Astrocyte (in vitro differentiated cells and primary cell): ENCODE measurements around the gene PPP1CB. TPM values are rescaled to one million over a fixed set of nuclear protein-coding genes. Genes with fewer than 3 reads are reported as not detected.

Source experiments
- DNase-seq: peaks from one replicate; pipeline ENCODE4 v3.0.0-alpha.2; 2010; ENCODE audit warnings: low read depth
- FAIRE-seq: peaks from 2 replicates; lab custom pipeline; 2011; peaks lifted over from hg19 to GRCh38; lab: Jason Lieb, UNC
- H2AFZ ChIP-seq: 2 replicates; pipeline ENCODE4 v1.6.0; 2012; ENCODE audit warnings: low read depth, low read length, inconsistent platforms
- H3K27ac ChIP-seq: 2 replicates; pipeline ENCODE4 v1.5.1; 2011; ENCODE audit warnings: low read depth, low read length, inconsistent platforms
- H3K27me3 ChIP-seq: 2 replicates; pipeline ENCODE4 v1.6.0; 2011; ENCODE audit warnings: low read length, inconsistent platforms; ENCODE audit not compliant: insufficient read depth
- H3K36me3 ChIP-seq: 2 replicates; pipeline ENCODE4 v1.5.1; 2011; ENCODE audit warnings: low read length, inconsistent platforms; ENCODE audit not compliant: insufficient read depth
- H3K4me1 ChIP-seq: 2 replicates; pipeline ENCODE4 v1.5.1; 2011; ENCODE audit warnings: low read length, inconsistent platforms; ENCODE audit not compliant: insufficient read depth
- H3K4me2 ChIP-seq: 2 replicates; pipeline ENCODE4 v1.6.0; 2012; ENCODE audit warnings: low read length, inconsistent platforms
- H3K4me3 ChIP-seq: 2 replicates; pipeline ENCODE4 v1.5.1; 2011; ENCODE audit warnings: low read depth, mild to moderate bottlenecking, low read length, inconsistent platforms; ENCODE audit not compliant: insufficient read depth
- H3K79me2 ChIP-seq: 2 replicates; pipeline ENCODE4 v1.6.0; 2012; ENCODE audit warnings: mild to moderate bottlenecking, low read length, inconsistent platforms; ENCODE audit not compliant: insufficient read depth
- H3K9ac ChIP-seq: 2 replicates; pipeline ENCODE4 v1.6.0; 2012; ENCODE audit warnings: mild to moderate bottlenecking, low read length, inconsistent platforms
- H3K9me3 ChIP-seq: 2 replicates; pipeline ENCODE4 v1.5.1; 2012; ENCODE audit warnings: low read depth, mild to moderate bottlenecking, low read length, inconsistent platforms; ENCODE audit not compliant: insufficient read depth
- H4K20me1 ChIP-seq: 2 replicates; pipeline ENCODE4 v1.6.0; 2012; ENCODE audit warnings: low read length, inconsistent platforms; ENCODE audit not compliant: insufficient read depth
- H3K27ac Mint-ChIP-seq: one replicate; pipeline ENCODE4 v1.8.0; 2021; ENCODE audit warnings: mild to moderate bottlenecking, mixed read lengths; ENCODE audit not compliant: unreplicated experiment
- H3K27me3 Mint-ChIP-seq: one replicate; pipeline ENCODE4 v1.8.0; 2021; ENCODE audit warnings: low read depth, mixed read lengths; ENCODE audit not compliant: unreplicated experiment
- H3K36me3 Mint-ChIP-seq: one replicate; pipeline ENCODE4 v1.8.0; 2021; ENCODE audit warnings: low read depth, mixed read lengths; ENCODE audit not compliant: unreplicated experiment
- H3K4me1 Mint-ChIP-seq: one replicate; pipeline ENCODE4 v1.8.0; 2021; ENCODE audit warnings: low read depth, mixed read lengths; ENCODE audit not compliant: unreplicated experiment
- H3K4me3 Mint-ChIP-seq: one replicate; pipeline ENCODE4 v1.8.0; 2021; ENCODE audit warnings: mild to moderate bottlenecking, moderate library complexity, mixed read lengths; ENCODE audit not compliant: unreplicated experiment
- H3K9me3 Mint-ChIP-seq: one replicate; pipeline ENCODE4 v1.8.0; 2021; ENCODE audit warnings: mild to moderate bottlenecking, mixed read lengths; ENCODE audit not compliant: unreplicated experiment
- CTCF ChIP-seq: IDR thresholded peaks from 2 replicates; pipeline ENCODE4 v1.5.1; 2011; ENCODE audit warnings: low read depth, mild to moderate bottlenecking, inconsistent platforms, low read length, moderate library complexity; ENCODE audit not compliant: insufficient read depth
- EZH2 ChIP-seq: IDR thresholded peaks from 2 replicates; pipeline ENCODE4 v1.6.1; 2012; ENCODE audit warnings: mild to moderate bottlenecking, low read length, inconsistent platforms; ENCODE audit not compliant: insufficient read depth
- total RNA-seq: library from RNA; stranded (reverse); gene quantifications from 2 replicates; pipeline ENCODE4 v1.2.1, GENCODE V29; 2021

Gene PPP1CB
- total RNA-seq, 1 donor from 2014 or later, result 250 TPM

GRCh38 chr2:28749526-28749925 lies 2.1 kb upstream of the PPP1CB start:
- no peak overlapping the region for H3K27ac Mint-ChIP-seq

GRCh38 chr2:28750316-28751251 lies 1.0 kb upstream of the PPP1CB start:
- peak overlapping the region; percentile 83 for H2AFZ ChIP-seq
- peak overlapping the region; percentile 97 for H3K27ac ChIP-seq
- H3K27ac Mint-ChIP-seq, result peak overlapping the region; percentile 86
- H3K4me2 ChIP-seq, result peak overlapping the region; percentile 98
- H3K27me3 Mint-ChIP-seq, result no peaks in the 10 kb centered on the region
- H3K4me1 Mint-ChIP-seq, result peaks cover 21% of the 10 kb centered on the region
- H3K4me3 Mint-ChIP-seq, result peak overlapping the region; percentile 91
- peak; percentile 75 for DNase-seq
- peaks cover 37% of the 10 kb centered on the region for H3K79me2 ChIP-seq
- peak overlapping the region; percentile 98 for H3K9ac ChIP-seq
- H3K4me1 ChIP-seq, result peaks cover 29% of the 10 kb centered on the region
- H3K9me3 Mint-ChIP-seq, result no peaks in the 10 kb centered on the region
- H3K4me3 ChIP-seq, result peak overlapping the region; percentile 97
- FAIRE-seq, result no peak
- TF ChIP-seq EZH2, result no peak
- no peak for TF ChIP-seq CTCF
- peaks cover 32% of the 10 kb centered on the region for H4K20me1 ChIP-seq
- no peaks in the 10 kb centered on the region for H3K36me3 ChIP-seq
- no peaks in the 10 kb centered on the region for H3K9me3 ChIP-seq
- no peaks in the 10 kb centered on the region for H3K36me3 Mint-ChIP-seq
- no peaks in the 10 kb centered on the region for H3K27me3 ChIP-seq

More at GRCh38 chr2:28749526-28749925, 2.1 kb upstream of the PPP1CB start:
- Histone ChIP-seq H3K36me3 (no peaks in the 10 kb centered on the region), H3K9ac (no peak overlapping the region), H3K27me3 (no peaks in the 10 kb centered on the region), H3K4me1 (peaks cover 19% of the 10 kb centered on the region), H3K27ac (no peak overlapping the region), H3K4me3 (no peak overlapping the region), H2AFZ (no peak overlapping the region), H3K79me2 (peaks cover 27% of the 10 kb centered on the region), H3K9me3 (no peaks in the 10 kb centered on the region), H4K20me1 (peaks cover 21% of the 10 kb centered on the region), H3K4me2 (no peak overlapping the region)
- Mint-ChIP-seq H3K4me3 (peak overlapping the region; percentile 14), H3K4me1 (peaks cover 13% of the 10 kb centered on the region), H3K36me3 (no peaks in the 10 kb centered on the region), H3K27me3 (no peaks in the 10 kb centered on the region), H3K9me3 (no peaks in the 10 kb centered on the region)
- TF ChIP-seq EZH2, result no peak
- TF ChIP-seq CTCF, result no peak
- DNase-seq (no peak), FAIRE-seq (no peak)
